ENCODE measurements around the gene PDGFC.

PDGFC gene

GRCh38 chr4:156775813-156776212 lies 195.8 kb downstream of the PDGFC start:
- DNase-seq, result no peak

DNA sequence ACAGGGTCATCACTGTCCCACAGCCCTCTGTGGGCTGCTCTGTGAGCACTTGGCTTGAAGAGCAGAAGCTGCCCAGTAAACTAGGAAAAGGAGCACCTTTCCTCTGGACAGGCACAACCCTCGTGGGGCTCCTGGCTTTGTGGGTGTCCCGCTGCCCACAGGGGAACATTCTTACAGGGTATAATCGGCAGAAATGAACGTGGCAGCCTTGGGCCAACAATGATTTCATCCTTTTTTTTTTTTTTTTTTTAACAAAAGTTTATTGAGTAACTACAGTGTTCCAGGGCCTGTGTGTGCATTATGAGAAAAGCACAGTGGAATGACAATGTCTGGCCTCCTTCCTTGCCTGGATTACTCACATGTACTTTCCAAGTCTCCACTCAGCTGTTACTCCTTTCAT lies 197.2 kb downstream of the PDGFC start:
- DNase-seq, result no peak

DNA sequence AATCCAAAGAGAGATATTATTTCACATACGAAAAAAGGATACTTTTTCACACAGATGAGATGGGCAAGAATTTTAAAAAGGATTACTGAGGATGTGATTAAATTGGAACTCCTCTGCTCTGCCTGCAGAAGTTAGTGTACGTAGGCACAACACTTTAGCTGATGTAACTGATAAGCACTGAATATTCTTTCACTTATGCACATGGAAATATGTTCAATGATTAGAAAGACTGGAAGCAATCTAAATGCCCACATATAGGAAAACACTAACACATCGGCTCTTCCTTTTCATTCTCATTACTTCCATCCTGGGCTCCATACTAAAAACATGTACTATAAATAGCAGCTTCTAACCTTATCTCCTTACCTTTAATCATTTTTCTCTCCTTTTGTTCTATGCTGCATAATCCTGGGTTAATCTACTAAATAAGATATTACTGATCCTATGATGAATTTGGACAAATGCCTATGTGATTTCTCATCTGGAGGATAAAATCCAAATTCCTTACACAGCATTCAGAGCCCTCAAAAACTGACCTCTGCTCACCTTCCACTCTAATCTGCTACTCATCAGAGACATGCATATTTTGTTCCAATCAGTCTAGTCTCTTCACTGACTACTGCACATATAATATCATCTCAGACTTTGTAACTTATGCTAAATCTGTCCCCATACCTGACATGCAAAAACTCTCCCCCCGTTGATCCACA lies 197.8 kb downstream of the PDGFC start:
- DNase-seq, result no peak

DNA sequence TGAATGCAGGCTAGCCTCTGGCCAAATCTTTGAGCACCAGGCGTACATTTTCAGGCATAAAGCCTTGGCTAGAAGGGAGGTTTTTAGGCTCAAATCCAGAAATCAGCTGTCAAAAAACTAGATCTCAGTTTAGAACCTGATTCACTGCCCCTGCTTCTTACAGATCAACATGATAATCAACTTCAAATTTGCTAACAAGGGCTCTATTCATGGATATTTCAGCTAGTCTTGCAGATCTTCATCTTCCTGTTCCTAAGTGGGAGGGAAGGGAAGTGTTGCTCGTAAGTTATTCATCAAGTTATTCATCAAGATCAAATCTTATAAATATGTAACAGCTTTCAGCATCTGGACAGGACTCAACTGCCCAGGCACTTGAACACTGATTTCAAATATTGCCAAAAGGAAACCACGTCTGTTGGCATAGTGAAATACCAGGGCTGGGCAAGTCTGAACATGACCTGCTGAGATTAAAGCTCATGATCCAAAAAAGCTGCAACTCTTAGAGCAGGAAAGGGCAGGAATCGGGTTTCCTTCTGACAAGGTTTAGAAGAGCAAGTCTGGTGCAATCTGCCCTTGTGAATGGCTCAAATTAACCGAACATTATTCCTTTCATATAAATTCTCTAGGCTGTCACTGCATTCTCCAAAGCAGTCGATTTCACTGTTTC lies 200.3 kb downstream of the PDGFC start:
- peak; percentile 67 for DNase-seq

DNA sequence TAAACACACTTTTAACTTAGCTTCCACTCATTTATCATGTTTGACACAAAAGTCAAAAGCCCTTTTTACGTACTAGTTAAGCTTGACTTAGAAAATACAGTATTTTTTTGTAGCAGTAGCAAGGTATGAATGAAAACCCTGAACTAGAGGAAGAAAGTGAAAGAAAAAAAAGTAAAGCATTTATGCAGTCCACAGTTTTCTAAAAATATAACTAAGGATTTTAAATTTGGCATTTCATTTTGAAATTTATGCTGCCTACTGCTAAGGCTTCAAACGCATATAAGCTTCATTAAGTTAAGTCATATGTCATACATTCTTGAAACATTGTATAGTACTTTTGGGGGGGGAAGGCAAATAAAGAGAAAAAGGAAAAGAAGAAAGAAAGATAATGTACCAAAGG lies 201.5 kb downstream of the PDGFC start:
- DNase-seq, result no peak

GRCh38 chr4:156767911-156768415 lies 203.6 kb downstream of the PDGFC start:
- no peak for DNase-seq

DNA sequence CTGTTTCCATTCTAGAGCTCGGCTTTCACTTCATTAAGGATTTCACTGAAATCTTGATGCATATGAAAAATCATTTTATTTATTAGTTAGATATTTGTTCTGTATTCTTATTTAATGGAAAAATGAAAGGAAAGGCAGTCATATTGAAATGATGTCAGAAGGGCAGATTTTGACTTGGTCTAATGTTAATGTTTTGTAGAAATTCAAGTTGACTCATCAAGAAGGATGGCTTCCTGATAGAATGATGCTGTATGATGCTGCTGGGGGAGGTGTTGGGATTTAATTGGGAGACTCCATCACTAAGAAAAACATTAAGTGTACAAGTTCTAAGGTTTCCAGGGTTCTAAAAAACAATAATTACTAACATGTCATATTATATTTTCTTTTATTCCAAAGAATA lies 204.8 kb downstream of the PDGFC start:
- DNase-seq, result no peak

DNA sequence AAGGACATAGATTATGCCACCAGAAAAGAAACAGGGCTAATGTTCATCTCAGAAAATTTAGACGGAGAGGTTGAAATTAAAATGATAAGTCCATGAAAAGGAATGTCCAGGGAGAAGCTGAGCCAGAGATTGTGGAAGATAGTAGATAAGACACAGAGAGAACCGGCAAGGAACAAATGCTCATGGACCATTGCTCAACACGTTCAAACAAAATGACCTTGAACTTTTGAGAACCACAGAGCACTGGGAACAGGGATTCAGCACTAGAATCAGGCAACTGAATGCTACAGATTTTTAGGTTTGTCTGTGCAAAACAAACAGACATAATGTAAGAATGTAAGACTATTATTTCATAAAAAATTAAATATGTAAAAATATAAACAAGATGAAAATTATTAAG lies 206.3 kb downstream of the PDGFC start:
- no peak for DNase-seq

DNA sequence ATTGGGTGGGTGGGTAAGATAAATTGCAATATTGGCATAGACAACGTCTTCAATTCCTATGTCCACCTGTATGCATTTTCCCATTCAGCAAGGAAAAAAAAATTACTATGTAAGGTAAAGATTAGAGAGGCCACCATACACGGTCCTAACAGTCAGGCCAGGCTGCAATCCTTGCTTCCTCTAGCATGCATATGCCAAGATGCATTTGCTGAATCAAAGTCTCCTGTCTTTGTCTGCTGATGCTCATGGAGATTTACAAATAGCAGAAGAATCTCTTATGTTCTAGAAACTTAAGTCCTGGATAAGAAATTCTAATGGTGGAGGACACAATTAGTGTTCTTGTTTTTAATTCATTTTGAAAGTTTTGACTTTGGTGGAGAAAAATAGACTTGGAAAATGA lies 206.8 kb downstream of the PDGFC start:
- DNase-seq, result no peak

GRCh38 chr4:156764145-156764544 lies 207.5 kb downstream of the PDGFC start:
- DNase-seq, result no peak

DNA sequence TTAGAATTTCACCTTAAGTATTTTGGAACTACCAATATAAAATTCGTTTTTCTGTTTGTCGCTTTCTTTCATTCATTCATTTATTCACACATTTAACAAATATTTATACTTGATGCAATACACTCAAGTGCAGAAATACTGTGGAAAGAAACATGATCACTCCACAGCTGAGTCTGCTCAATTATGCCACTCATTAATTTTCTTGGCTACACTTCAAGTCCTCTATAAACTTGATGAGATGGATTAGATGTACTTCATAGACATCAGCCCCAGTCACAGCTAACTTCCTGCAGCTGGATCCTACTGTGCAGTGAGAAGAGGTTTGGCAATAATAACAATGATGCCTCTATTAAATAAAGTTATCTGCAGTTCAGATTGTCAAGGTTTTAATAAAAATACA lies 208.1 kb downstream of the PDGFC start:
- no peak for DNase-seq

DNA sequence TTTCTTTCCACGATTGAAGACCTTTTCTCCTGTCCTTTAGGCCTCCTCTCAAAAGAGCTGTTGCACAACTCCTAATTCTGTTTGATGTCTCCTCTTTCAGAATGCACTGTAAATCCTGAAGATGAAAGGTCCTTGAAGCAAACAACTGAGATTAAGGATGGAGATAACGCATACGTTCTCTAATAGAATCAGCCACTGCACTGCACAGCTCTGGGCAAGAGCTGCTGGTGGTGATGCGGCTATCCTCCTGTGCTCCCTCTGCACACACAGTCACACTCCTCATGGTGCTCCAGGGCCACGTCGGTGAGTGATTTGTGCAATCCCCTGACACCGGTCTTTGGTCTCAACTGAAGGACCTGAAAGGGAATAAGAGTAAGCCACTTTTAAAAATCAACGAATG lies 208.7 kb downstream of the PDGFC start:
- no peak for DNase-seq

DNA sequence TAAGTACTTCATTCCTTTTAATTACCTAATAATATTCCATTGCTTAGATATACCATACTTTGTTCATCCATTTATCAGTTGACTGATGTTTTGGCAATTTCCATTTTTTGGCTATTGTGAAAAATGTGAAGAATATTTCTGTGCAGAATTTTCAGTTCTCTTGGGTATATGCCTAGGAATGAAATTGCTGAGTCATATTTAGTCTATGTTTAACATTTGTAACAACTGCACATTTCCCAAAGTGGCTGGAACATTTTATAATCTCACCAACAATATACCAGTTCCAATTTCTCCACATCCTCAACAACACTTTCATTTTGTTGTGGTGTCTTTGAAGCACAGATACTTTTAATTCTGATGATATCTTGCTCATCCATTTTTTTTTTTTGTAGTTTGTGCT lies 215.5 kb downstream of the PDGFC start:
- no peak for DNase-seq

GRCh38 chr4:156754832-156755570 lies 216.6 kb downstream of the PDGFC start:
- no peak for DNase-seq

GRCh38 chr4:156751486-156751885 lies 220.1 kb downstream of the PDGFC start:
- no peak for DNase-seq

DNA sequence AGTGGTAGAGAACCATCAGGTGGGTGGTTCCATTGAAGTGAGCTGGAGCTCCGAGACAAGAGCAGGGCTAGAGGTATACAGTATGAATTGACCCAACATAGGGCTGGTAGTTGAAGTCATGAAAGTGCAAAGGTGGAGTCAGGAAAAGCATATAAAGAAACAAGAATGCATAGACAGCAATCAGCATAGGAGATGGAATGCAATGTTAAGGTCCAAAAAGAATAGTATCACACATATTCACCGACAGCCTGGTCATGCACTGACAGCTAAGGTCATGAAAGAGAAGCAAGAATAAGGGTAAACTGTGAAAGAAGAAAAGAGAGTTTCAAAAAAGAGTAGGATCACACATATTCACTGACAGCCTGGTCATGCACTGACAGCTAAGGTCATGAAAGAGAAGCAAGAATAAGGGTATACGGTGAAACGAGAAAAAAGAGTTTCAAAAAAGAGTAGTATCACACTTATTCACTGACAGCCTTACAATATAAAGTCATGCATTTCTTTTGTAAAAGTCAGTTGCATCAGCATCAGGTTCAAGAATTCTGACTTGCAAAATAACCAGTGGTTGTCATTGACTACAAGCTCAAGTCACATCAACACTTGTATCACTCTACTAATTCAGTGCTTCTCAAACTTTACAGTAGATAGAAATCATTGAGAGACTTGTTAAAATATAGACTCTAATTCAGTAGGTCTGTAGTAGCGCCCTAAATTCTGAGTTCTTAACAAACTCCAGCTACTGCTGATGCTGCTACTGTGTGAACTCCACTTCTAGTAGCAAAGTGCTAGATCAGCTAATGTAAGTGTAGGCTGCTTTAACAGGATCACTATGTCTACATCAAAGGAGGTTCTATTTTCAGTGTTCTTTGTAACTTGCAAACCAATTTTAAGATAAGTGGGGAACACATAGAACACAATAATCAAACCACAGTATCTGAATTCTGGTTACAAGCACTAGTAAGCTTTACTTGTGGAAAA lies 221.9 kb downstream of the PDGFC start:
- DNase-seq, result no peak

GRCh38 chr4:156746111-156746510 lies 225.5 kb downstream of the PDGFC start:
- DNase-seq, result no peak

- no peak for DNase-seq
These were observed 232.8 kb downstream of the PDGFC start for GRCh38 chr4:156738766-156739165.

GRCh38 chr4:156734965-156735895 lies 236.4 kb downstream of the PDGFC start:
- DNase-seq, result no peak

DNA sequence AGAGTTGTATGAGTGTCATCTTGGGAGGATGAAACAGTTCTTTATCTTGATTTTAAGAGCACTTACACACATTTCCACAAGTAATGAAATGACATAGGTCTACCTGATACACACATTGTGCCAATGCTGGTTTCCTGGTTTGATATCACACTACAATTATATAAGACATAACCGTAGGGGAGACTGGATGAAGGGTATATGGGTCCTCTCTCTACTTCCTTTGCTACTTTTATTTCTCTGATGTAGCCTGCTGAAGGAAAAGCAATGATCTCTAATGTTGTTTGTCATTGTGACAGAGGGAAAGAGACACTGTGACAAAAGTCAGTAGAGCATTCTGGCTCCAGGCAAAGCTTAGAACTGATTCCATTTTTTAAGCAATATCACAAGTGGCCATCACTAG lies 238.0 kb downstream of the PDGFC start:
- no peak for DNase-seq

GRCh38 chr4:156732634-156733033 lies 239.0 kb downstream of the PDGFC start:
- DNase-seq, result no peak

- DNase-seq, result no peak
These were observed 242.2 kb downstream of the PDGFC start for GRCh38 chr4:156729416-156729815.
